HG02571 (cell line): ENCODE measurements around the gene ZNF443.
A peak's percentile ranks its signal among the peaks of the same experiment; 100 is the strongest.
"Not testable (repeated sequence)": the region's sequence is repeated elsewhere in the genome, so short reads cannot be mapped to it uniquely, and the experiment has no call there.

ENCODE experiments used
- ATAC-seq: cut with Tn5 transposase; IDR thresholded peaks from one replicate; pipeline ENCODE4 v1.9.1; 2021; ENCODE audit warnings: mild to moderate bottlenecking, moderate library complexity; ENCODE audit not compliant: unreplicated experiment

ZNF443 gene

GRCh38 chr19:12425236-12425887, 15.5 kb downstream of the ZNF443 start:
- ATAC-seq, result no peak

GRCh38 chr19:12417273-12417672, 23.5 kb downstream of the ZNF443 start:
- ATAC-seq, result not testable (repeated sequence)

- no peak for ATAC-seq
Observed at GRCh38 chr19:12411893-12412292, 28.9 kb downstream of the ZNF443 start.

GRCh38 chr19:12400633-12401502, 40.0 kb downstream of the ZNF443 start, which contains the start of gene ZNF799:
Gene ZNF799 (minus strand): TSS chr19:12401271. CDS start chr19:12401070, 201 bp downstream.
- peak; percentile 93 for ATAC-seq

- ATAC-seq, result peak; percentile 18
Observed at GRCh38 chr19:12399901-12400632, 40.8 kb downstream of the ZNF443 start.

DNA sequence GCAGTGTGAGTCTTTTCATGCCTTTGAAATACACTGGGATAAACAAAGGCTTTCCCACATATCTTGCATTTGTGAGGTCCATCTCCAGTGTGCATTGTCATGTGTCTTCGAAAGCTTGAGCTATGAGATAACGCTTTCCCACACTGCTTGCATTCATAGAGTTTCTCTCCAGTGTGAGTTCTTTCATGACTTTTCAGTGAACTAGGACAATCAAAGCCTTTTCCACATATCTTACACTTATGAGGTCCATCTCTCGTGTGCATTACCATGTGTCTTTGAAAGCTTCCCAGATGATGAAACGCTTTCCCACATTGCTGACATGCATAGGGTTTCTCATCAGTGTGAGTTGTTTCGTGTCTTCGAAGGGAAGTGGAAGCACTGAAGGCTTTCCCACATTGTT, 49.7 kb downstream of the ZNF443 start:
- ATAC-seq, result not testable (repeated sequence)

DNA sequence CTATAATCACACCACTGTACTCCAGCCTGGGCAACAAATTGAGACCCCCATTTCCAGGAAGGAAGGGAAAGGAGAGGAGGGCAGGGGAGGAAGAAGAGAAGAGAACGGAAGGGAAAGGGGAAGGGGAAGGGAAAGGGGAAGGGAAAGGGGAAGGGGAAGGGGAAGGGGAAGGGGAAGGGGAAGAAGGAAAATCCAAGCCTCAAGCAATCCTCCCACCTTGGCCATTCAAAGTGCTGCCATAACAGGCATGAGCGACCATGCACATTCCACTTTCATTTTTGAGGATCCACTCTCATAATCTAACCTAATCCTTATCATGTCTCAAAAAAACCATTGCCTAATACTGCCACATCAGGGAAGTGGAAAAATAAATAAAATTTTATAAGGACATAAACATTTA, 54.5 kb downstream of the ZNF443 start:
- not testable (repeated sequence) for ATAC-seq

- ATAC-seq, result no peak
Observed at GRCh38 chr19:12380444-12380737, 60.4 kb downstream of the ZNF443 start.

DNA sequence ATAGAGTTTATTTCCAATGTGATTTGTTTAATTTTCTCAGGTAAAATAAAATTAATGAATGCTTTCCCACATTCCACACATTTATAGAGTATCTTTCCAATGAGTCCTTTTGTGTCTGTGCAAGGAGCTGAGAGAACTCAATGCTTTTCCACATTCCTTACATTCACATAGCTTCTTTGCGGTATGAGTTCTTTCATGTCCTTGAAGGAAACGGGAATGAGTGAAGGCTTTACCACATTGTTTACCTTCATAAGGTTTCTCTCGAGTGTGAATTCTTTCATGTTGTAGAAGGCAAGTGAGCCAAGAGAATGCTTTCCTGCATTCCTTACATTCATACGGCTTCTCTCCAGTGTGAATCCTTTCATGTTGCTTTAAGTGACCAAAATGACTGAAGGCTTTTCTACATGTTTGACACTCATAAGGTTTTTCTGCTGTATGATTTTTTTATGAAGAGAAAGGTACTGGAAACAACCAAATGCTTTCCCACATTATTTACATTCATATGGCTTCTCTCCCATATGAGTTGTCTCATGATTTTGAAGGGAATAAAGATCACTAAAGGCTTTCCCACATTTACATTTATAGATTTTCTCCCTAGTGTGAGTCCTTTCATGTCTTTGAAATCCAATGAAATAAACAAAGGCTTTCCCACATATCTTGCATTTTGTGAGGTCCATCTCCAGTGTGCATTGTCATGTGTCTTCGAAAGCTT, 60.9 kb downstream of the ZNF443 start:
- no peak for ATAC-seq
